HG03354 (cell line): ENCODE measurements around the gene C14orf93.
"Not testable (repeated sequence)": the region's sequence is repeated elsewhere in the genome, so short reads cannot be mapped to it uniquely, and the experiment has no call there.

Source experiments
- ATAC-seq: cut with Tn5 transposase; IDR thresholded peaks from one replicate; pipeline ENCODE4 v1.9.1; 2021; ENCODE audit warnings: mild to moderate bottlenecking; ENCODE audit not compliant: unreplicated experiment, poor library complexity, severe bottlenecking

C14orf93 gene

DNA sequence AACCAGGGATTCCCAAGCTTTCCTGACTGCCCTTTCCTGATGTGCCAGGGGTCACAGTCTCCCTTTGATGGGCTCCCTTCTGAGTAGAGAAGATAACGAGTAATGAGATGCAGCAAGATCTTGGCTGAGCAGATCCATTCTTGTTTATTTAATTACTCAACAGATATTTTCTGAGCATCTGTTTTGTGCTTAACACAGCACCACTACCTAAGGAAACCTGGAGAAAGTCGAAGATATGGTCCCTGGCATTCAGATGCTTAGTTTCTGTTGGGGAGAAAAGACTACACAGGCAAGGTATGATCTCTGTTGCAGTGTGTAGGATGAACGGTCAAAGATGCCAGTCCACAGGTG, 31.5 kb downstream of the C14orf93 start:
- ATAC-seq, result no peak

DNA sequence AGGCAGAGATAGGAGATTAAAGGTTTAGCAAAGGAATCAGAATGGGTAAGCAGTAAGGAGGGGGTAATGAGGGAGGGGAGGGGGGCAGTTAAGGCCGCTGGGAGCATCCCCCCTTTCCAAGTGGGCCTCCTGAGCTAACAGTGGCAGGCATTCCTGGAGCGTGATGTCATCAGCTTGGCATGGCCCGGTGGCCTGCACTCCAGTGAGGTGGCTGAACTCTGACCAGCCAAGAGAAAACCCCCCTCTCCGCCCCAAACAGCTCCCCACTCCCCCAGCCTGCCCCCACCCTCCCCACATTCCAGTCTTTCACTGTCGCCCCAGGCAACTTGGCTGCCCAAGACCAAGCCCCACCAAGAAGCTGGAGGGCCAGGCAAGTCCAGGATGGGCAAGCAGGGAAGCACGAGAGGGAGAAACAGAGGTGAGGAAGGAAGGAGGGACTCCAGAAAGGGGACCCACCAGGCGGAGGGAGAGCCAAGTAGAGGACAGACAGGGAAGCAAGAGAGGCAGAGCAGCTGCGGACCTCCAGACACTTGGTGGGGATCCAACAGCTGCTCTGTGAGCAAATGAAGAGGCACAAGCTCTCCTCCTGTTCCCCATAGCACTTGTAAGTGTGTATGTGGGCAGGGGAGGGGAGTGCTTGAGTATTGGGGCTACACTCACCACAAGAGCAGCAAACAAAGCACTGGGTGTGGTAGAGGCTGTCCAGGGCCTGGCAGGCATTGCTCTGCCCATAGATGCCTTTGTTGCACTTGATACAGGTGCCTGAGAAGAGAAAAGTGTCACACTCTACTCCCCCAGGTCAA, 32.1 kb downstream of the C14orf93 start:
- ATAC-seq, result no peak

DNA sequence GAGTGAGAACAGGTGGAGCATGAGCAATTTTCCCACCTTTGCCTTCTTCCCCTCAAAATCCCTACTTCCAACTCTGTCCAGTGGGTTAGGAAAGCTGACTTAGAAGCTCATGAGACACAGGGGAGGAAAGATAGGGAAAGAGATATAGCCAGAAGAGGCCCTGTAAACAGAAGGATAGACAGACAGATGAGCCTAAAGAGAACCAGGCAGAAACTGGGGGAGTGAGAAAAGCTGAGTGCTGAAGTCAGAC, 32.6 kb downstream of the C14orf93 start:
- no peak for ATAC-seq

DNA sequence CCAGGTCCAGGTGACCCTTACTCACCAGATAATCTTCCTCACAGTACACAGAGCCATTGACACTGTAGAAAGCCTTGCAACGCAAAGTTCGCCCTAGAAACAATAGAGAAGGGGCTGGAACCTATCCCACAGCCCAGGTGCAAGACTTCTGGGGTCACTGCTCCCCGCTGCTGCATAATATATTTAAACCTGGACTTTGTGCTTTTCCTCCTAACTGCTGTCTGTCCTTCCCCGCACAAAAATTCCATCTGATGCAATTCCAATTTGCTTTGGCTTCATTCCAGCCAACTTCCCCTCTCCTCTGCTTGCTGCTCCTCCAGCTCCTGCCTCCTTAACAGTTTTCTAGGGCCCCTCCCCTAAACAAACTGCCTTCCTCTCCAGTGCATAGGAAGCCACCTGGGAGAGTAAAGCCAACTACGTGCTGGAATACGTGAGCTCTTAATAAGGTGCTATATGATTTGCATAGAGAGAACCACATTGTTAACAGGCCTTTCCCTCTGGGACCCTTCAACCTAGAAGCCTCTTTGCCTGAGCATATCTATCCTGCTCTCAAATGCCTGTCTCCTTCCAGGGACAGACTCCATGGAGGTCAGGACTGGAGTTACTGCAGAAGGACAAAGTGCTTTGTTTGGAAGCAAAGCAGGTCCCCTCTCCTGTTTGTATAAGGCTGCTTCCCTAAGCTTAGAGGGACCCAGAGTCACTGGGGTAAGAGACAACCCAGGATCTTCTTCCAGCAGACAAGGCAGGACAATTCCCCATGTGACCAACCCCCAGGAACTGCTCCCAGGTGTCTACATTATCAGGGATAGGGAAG, 33.1 kb downstream of the C14orf93 start:
- no peak for ATAC-seq

DNA sequence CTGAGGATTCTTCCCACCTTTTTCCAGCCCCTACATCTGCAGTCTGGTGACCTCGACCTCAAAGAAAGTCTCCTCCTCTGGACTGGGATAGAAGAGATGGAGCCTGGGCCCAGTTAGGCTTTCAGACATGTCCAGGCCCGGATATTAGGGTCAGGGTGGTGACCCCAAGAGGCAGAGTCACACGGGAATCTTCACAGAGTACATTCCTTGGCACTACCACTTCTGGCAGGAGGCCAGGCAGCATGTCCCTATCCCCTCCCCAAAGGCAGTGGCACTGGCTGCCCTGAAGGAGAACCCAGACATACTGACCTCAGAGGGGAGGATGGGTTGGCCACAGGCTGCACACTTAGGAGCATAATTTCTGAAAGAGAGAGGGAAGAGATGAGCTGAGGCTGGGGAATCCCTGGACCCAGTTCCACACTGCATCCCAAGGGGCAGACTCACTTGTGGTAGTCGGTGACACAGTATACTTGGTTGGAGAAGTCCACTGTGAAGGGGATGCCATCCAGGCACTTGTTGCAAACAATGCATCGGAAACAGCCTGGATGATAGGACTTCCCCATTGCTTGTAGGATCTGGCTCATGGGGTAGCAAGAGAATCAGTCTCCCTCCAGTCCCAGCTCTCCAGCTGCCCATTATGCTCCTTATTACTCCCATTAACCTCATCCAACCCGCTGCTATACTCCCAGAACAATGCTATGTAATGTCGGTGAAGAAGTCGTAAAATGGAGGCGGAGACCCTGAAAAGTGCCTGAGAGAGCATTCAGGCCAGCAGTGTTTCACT, 35.2 kb downstream of the C14orf93 start:
- ATAC-seq, result no peak

DNA sequence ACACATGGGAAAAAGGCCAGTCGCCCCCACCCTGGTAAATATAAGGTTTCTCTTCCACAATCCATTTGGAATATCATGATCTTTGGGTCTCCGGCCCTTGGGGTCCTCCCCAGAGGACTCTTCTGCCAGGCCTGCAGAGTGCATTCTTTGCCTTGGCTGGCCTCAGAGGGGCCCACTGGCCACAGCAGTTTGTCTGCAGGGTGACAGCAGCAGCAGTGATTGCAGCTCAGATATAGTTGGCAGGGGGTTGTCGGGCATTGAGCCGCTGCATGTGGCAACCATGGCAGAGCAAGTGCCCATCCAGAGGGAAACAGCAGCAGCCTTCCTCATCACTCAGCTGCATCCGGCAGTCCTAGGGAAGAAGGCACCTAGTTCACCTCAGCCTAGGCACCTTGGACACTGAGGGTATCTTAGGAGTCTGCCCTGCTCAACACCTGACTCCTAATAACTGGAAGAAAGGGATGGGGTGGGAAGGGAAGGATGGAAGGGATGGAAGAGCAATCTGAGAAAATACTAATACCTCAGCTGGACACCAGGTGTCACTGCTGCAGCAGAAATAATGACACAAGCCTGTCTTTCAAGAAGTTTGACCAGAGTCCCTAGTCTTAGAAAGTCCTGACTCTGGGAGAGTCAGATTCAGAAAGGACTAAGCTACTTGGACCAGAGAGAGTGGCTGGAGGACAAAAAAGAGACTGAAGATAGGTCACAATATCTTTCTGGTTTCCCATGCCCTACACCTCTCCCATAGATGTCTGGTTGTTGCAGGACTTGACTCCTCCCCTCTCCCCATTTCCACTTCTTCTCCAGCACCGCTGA, 36.5 kb downstream of the C14orf93 start:
- ATAC-seq, result no peak

DNA sequence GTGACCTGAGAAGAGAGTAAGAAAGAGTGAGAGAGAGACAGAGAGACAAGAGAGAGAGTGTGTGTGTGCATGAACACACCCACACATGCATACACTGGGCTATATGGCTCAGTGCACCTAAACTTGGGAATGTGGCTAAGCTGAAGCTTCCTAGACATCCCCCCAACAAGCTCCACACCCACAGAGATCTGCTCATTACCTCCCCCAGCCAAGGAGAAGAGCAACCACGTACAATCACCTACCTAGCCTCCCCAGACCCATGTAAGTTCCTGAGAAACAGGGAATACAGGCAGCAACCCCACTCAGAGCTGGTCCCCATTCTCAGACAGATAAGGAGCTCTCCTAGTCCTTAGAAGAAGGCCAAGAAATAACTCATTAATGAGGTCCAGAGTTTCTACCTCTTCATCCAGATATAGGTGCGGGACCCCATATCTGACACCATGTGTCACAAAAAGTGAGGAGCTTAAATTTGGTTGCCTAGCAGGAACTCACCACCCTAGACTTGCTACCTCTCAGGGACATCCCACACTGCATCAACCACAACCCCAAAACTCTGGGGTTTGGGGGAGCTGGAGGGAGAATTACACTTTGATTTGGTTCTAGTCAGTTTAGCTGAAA, 37.5 kb downstream of the C14orf93 start:
- ATAC-seq, result no peak

DNA sequence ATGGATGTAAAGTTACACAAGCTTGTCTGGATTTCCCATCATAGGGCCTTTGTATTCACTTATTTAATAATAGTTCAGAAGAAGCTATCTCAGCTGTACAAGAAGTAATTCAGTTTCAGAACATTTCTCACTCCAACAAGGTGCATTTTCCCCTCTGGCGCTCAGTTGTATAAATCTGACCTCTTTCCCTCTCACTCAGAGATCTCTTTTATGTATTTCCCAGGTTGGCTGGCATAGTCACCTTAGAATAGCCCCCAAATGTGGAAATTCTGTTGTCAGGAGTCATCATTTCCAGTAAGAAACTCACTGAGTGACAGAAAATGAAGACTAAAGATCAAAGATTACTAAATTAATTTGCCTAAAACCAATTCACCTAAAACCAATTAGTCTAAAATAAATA, 38.8 kb downstream of the C14orf93 start:
- ATAC-seq, result no peak

DNA sequence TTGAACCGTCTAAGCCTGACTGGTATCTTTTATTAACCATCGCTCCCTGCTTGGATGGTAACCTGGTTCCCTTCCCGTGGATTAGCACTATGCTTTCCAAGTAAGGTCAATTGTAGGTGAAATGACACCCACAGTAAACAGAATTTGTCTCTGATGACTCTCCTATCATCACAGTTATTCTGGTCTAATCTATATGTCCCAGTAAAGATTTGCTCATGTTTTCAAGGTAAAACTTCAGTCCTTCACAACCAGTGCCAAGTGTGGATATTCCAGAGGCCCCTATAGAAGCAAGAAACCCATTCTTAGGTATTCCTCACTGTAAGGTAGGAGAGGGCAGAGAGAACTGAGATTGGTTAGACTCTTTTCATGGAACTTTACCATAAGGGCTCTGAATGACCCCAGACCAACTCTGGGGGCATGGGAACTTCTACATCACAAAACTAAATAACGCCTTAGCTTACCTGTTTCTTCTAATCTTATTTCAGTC, 43.1 kb downstream of the C14orf93 start:
- ATAC-seq, result no peak

DNA sequence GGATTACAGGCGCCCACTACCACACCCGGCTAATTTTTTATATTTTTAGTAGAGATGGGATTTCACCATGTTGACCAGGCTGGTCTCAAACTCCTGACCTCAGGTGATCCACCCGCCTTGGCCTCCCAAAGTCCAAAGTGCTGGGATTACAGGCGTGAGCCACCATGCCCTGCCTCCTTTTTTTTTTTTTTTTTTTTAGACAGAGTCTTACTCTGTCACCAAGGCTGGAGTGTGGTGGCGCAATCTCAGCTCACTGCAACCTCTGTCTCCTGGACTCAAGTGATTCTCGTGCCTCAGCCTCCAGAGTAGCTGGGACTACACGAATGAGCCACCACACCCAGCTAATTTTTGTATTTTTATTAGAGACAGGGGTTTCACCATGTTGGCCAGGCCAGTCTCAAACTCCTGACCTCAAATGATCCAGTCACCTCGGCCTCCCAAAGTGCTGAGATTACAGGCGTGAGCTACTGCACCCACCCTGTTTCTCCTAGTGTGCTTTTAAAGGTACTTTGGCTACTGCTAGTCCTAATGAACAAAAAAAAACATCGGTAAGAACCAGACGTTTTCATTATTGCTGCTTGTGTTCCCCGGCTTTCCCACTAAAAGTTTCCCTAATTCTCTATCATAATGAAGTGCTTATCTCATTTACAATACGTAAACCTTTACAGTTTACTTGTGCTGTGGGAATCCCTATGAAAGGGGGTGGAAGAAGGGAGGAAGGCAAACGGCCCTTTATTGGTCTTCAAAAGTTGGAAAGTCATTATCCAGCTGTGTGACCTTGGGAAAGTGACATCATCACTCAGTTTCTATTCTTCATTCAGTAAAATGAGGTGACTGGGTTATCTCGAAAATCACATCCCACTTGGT, 43.8 kb downstream of the C14orf93 start:
- ATAC-seq, result not testable (repeated sequence)

DNA sequence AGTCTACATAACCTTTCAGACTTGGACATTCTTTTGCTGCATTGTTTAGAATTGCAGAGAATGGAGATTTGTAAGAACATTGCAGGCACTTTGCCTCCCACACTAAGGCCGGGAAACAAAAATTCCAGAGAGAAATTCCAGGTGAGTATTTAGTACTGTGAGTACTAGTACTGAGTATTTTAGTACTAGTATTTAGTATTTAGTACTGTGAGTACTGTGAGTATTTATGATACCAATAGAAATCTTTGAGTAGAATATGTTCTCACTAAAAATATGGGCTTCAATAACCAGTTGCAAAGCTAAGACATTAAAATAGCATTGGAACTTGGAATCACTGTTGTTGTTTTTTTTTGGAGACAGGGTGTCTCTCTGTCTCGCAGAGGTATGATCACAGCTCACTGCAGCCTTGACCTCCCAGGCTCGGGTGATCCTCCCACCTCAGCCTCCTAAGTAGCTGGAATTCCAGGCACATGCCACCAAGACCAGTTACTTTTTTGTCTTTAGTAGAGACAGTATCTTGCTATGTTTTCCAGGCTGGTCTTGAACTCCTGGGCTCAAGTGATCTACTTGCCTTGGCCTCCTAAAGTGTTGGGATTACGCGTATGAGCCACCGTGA, 47.8 kb downstream of the C14orf93 start:
- no peak for ATAC-seq

DNA sequence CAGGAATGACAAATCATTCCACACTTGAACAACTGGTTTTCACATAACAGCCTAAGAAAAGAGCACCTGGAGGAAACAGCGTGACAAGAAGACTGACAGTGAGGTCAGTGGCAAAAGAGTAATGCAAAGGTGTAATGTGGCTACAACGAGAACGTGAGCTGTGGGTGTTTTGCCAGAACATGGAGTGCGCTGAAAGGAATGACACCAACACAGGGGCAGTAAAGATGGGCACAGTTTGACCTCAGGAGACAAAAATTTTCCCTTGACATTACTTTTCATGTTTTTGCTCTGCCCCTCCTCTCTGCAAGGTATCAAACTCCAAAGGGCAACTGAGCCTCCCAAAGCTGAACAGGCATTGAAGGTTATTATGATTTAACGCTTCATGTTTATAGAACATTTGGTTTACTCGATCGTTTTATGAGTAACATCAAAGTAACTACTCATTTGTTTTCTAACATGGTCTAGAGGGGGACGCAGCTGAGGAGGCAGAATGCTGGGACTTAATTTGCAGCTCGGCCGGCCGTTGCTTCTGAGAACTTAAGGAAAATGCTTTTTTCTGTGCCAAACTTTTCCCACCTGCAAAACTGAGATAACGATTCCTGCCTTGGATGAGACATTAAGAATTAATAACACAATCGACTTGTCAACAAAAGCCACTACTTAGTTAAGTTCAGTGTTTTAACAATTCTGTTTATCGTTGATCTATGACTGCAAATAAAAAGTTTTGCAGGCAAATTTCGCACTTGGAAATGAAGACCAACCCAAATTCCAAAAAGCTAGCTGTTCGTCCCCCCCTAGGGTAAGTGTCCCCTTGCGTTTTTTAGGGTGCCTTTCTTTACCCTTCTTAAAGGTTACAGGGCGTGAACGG, 54.0 kb downstream of the C14orf93 start:
- ATAC-seq, result no peak

DNA sequence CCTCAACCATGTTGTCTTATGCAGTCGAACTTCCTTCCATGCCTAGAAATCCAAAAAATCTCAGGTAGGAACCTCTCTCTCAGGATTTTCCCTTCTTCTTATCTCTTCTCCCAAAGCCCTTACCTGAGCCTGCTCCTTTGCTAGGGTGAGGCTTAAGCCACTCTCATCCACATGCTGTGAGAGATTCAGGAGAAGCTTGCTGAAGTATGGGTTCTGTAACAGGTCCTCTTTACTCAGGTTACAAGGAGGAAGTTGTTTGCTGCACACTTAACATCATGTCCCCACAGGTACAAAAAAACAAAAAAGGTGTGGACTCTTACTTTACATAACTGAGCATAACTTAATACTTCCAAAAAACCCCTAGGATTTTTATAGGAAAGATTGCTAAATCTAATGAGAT, 57.5 kb downstream of the C14orf93 start:
- no peak for ATAC-seq

DNA sequence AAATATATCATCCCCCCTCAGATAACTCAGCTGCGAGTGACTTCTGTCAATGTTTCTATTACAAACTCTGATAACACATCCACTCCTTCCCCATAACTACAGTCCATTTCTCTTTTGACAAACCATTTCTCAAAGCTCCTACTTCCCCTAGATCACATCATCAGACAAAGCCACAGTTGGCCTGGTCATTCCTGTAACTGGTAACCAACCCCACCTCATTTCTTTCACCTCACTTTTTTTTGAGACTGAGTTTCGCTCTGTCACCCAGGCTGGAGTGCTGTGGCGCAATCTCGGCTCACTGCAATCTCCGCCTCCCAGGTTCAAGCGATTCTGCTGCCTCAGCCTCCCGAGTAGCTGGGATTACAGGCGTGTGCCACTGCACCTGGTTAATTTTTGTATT, 58.1 kb downstream of the C14orf93 start:
- not testable (repeated sequence) for ATAC-seq

DNA sequence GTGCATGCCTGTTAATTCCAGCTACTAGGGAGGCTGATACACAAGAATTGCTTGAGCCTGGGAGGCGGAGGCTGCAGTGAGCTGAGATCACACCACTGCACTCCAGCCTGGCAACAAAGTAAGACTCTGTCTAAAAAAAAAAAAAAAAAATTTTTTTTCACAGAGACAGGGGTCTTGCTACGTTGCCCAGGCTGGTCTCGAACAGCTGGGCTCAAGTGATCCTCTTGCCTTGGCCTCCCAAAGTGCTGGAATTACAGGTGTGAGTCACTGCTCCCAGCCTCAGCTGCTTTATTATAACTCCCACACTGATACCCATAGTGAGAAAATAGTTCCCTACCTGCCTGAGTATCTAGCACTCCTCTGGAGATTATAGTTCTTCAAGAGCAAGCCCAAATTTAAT, 64.3 kb downstream of the C14orf93 start:
- no peak for ATAC-seq

DNA sequence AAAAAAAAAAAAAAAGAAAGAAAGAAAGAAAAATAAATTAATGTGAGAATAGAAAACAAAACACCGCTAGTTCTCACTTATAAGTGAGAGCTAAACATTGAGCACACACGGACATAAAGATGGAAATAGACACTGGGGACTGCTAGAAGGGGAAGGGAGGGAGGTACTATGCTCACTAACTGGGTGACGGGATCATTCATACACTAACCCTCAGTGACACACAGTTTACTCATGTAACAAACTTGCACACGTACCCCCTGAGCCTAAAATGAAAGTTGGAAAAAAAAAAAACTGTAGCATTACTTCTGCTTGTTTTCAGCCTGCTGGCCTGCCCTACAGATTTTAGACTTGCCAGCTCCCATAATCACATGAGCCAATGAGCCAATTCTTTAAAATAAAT, 70.3 kb downstream of the C14orf93 start:
- ATAC-seq, result no peak
